ENCODE results near the gene NHERF1.

The NHERF1 gene

GRCh38 chr17:74750327-74751069 lies 2.1 kb downstream of the NHERF1 start:
- no peak for DNase-seq

- no peak for DNase-seq
Observed at GRCh38 chr17:74752415-74752814, 4.0 kb downstream of the NHERF1 start.

GRCh38 chr17:74752822-74753401 lies 4.5 kb downstream of the NHERF1 start:
- DNase-seq: no peak

- no peak for DNase-seq
Observed at GRCh38 chr17:74754832-74755231, 6.4 kb downstream of the NHERF1 start.

- DNase-seq: no peak
Observed at GRCh38 chr17:74755533-74755932, 7.1 kb downstream of the NHERF1 start.

GRCh38 chr17:74756891-74757290 lies 8.5 kb downstream of the NHERF1 start:
- no peak for DNase-seq

- DNase-seq: no peak
Observed at GRCh38 chr17:74757502-74757901, 9.1 kb downstream of the NHERF1 start.

GRCh38 chr17:74757931-74758847 lies 9.8 kb downstream of the NHERF1 start:
- no peak for DNase-seq

GRCh38 chr17:74758848-74759168 lies 10.4 kb downstream of the NHERF1 start:
- DNase-seq: peak; percentile 26

GRCh38 chr17:74759243-74759801 lies 10.9 kb downstream of the NHERF1 start:
- DNase-seq: peak; percentile 32

- no peak for DNase-seq
Observed at GRCh38 chr17:74759941-74760340, 11.5 kb downstream of the NHERF1 start.

- DNase-seq: peak; percentile 27
Observed at GRCh38 chr17:74760404-74761105, 12.1 kb downstream of the NHERF1 start.

GRCh38 chr17:74761419-74761818 lies 13.0 kb downstream of the NHERF1 start:
- no peak for DNase-seq

GRCh38 chr17:74761931-74762330 lies 13.5 kb downstream of the NHERF1 start:
- DNase-seq: no peak

- no peak for DNase-seq
Observed at GRCh38 chr17:74763565-74764387, 15.3 kb downstream of the NHERF1 start.

- DNase-seq: no peak
Observed at GRCh38 chr17:74764751-74765286, 16.4 kb downstream of the NHERF1 start.

- DNase-seq: no peak
Observed at GRCh38 chr17:74766413-74766812, 18.0 kb downstream of the NHERF1 start.

GRCh38 chr17:74767111-74767516 lies 18.7 kb downstream of the NHERF1 start:
- no peak for DNase-seq

GRCh38 chr17:74768069-74768762 lies 19.8 kb downstream of the NHERF1 start:
- DNase-seq: no peak

GRCh38 chr17:74768763-74769114 lies 20.3 kb downstream of the NHERF1 start:
- no peak for DNase-seq

- no peak for DNase-seq
Observed at GRCh38 chr17:74769266-74769855, 20.9 kb downstream of the NHERF1 start.
